CD4-positive, alpha-beta T cell treated with Interleukin-17A for 4 hours (primary cell): ENCODE measurements around the gene TRPV2.

ENCODE experiments used
- DNase-seq: peaks from one replicate; pipeline ENCODE4 v3.0.0-alpha.2; 2020; ENCODE audit warnings: mixed read lengths

Gene TRPV2

GRCh38 chr17:16407911-16408588 is 7.3 kb upstream of the TRPV2 start:
- no peak for DNase-seq

GRCh38 chr17:16417399-16417798 is 2.0 kb downstream of the TRPV2 start:
- DNase-seq: no peak

DNA sequence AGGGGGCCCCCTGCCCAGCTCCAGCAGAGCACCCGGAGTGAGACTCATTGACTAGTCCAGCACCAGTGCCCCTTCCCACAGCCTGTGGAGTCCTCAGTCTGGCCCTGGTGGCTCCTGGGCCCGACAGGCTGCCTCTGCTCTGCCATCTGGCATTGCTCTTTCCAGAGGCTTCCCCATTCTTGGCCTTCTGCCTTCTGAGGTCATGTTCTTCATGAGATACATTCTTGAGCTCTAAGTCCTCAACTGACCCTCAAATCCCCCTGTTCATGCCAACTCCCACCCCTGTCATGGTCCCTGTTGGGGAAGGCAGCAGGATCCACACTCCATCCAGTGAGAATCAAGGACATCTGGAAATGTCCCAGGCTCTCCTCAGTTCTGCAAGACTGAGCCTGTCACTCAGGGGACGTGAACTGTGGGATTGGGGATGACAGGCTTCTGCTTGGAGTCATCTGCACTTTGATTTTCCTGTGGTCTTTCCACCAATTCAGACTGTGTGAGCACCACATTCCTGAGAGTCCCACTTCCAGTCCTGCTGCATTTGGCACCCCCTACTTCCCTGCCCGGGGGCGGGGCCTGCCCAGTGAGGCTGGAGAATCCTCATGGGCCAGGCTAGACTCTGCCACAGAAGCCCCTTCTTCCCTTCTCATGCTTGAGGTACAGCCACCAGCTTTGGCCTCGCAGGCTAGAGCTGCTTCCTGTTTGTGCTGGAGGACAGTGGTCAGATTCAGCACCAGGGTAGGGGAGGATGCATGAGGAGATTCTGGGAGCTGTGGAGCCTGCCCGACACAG is 2.7 kb downstream of the TRPV2 start:
- no peak for DNase-seq

DNA sequence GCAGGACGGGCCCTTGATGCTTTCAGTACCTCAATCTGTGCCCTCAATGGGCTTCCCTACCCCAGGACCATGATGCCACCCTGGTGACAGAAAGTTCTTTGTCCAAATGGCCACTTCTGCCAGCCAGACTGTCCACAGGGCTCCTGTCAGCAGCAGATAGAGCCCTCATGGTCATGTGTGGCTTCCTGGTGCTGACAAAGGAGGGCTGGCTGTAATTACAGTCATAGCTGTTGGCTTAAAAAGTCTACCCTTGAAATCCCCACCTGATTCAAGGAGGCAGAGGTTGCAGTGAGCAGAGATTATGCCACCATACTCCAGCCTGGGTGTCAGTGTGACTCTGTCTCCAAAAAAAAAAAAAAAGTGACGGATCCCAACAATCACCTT is 3.3 kb downstream of the TRPV2 start:
- no peak for DNase-seq

GRCh38 chr17:16419074-16419928 is 3.9 kb downstream of the TRPV2 start:
- peak; percentile 69 for DNase-seq

DNA sequence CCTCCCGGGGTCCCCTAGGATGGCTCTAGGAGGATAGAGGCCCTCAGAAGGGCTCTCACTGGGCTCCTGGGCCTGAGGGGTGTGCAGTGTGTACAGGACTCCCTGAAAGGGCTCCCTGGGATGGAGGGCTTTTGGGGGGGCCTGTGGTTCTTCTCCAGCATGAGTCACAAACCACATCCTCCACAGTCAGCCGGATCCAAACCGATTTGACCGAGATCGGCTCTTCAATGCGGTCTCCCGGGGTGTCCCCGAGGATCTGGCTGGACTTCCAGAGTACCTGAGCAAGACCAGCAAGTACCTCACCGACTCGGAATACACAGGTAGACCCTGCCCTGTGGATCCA is 4.5 kb downstream of the TRPV2 start:
- DNase-seq: peak; percentile 65

- DNase-seq: no peak
Observed at GRCh38 chr17:16422416-16422815, 7.0 kb downstream of the TRPV2 start.

DNA sequence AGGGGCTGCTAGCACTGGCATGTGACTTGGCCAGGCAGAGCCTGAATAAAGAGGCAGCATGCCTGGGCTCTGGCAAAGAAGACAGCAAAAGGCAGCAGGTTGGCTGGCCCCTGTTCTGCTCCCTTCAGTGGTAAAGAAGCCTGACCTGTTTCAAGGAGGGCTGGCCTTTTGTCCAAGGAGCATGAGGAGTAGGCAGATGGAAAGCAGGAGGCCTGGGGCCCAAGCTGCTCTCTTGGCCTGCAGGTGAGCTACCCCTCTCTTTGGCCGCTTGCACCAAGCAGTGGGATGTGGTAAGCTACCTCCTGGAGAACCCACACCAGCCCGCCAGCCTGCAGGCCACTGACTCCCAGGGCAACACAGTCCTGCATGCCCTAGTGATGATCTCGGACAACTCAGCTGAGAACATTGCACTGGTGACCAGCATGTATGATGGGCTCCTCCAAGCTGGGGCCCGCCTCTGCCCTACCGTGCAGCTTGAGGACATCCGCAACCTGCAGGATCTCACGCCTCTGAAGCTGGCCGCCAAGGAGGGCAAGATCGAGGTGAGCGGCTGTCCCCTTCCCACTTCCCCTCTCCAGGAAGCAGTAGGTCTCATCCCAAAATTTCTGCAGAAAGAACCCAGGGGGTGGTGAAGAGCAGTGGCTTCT is 8.0 kb downstream of the TRPV2 start:
- no peak for DNase-seq

DNA sequence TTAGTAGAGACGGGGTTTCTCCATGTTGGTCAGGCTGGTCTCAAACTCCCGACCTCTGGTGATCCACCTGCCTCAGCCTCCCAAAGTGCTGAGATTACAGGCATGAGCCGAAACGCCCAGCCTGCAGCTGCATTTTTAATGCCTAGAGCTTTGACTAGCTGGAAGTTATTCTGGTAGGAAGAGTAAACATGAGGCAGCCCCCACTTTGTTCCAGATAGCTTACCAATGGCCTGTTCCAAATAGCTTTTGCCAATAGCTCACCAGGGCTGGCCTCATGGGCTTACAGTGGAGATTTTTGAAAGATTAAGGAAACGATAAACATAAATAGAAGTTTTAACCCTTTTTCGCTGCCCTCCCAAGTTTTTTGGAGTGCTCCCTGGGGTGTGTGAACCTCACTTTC is 9.8 kb downstream of the TRPV2 start:
- DNase-seq: no peak

- no peak for DNase-seq
Observed at GRCh38 chr17:16425698-16426659, 10.6 kb downstream of the TRPV2 start.

DNA sequence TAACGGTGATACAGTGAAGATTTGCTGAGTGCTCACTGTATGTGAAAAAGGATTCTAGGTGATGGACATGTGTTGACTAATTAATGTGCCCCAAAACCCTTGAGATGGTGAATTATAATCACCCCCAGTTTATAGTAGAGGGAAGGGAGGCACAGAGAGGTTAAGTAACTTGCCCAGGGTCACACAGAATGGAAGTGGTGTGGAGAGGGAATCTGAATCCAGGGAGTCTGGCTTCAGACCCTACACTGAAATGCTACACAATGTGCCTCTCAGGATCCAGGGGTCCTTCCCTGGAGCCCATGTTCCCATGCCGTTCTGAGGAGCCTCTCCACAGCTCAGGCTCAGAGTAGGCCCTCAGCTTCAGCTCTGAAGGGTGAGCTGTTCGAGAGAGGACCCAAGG is 11.6 kb downstream of the TRPV2 start:
- DNase-seq: no peak

DNA sequence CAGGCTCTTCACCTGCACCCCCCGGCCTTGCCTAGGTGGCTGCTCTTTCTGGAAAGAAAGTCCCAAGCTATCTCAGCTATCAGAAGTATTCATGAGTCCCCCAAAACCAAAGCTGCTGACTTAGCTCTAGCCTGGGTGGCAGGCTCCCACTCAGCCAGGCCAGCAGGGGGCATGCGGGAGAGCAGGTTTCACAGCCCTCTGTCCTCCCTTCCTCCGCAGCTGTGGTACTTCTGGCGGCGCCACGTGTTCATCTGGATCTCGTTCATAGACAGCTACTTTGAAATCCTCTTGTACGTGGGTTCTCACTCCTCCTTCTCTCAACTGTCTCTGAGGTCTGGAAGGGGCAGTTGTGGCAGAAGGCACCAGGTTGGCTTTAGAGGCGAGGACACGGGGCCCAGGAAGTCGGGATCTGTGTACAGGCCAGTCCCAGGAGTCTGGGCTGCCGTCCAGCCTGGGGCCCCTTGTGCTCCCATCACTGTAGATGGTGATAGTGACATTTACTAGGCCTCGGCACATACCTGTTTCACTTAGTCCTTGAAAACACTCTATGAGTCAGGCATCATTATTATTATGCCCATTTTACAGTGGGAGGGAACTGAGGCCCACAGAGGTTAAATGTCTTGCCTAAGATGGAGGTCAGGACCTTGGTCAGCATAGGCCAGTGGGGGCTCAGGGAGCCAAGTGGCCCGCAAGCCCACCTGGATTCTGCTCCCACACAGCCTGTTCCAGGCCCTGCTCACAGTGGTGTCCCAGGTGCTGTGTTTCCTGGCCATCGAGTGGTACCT is 12.9 kb downstream of the TRPV2 start:
- peak; percentile 53 for DNase-seq

- no peak for DNase-seq
Observed at GRCh38 chr17:16429083-16429482, 13.7 kb downstream of the TRPV2 start.

DNA sequence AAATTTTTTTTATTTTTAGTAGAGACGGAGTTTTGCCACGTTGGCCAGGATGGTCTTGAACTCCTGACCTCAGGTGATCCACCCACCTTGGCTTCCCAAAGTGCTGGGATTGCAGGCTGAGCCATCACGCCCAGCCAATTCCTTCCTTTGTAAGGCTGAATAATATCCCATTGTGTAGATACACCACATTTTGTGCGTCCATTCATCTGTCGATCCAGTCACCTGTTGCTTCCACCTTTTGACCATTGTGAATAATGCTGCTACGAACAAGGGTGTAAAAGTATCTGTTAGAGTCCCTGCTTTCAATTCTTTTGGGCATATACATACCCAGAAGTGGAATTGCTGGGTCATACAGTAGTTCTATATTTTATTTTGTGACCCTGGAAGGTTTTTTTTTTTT is 15.3 kb downstream of the TRPV2 start:
- DNase-seq: no peak

- no peak for DNase-seq
Observed at GRCh38 chr17:16432017-16432416, 16.6 kb downstream of the TRPV2 start.

DNA sequence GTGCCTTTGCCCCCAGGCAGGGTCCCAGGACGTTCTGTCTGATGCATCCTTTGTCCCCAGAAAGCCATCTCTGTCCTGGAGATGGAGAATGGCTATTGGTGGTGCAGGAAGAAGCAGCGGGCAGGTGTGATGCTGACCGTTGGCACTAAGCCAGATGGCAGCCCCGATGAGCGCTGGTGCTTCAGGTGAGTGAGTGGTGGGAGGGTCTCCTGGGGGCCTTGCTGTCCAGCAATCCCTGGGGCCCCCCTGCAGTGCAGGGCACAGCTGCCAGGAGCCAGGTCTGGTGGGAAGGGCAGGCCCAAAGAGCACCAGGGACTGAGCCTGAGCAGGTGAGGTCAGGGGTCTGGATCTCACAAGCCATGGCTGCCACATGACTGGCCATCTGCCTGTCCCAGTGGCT is 18.1 kb downstream of the TRPV2 start:
- no peak for DNase-seq

DNA sequence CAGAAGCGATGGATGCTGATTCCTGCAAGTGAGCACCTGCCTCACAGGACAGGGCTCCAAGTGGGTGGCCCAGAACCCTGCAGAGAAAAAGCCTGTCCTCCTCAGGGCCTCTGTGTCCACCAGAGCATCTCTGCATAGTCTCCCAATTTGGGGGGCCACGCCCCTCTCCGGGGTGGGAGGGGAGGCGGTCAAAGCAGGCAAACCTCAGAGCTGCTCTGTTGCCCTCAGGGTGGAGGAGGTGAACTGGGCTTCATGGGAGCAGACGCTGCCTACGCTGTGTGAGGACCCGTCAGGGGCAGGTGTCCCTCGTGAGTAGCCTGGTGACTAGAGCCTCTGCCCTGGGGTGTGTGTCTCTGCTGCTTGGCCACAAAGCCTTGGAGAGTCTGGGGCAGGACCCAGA is 19.3 kb downstream of the TRPV2 start:
- no peak for DNase-seq

GRCh38 chr17:16435925-16436886 is 20.8 kb downstream of the TRPV2 start:
- DNase-seq: no peak

DNA sequence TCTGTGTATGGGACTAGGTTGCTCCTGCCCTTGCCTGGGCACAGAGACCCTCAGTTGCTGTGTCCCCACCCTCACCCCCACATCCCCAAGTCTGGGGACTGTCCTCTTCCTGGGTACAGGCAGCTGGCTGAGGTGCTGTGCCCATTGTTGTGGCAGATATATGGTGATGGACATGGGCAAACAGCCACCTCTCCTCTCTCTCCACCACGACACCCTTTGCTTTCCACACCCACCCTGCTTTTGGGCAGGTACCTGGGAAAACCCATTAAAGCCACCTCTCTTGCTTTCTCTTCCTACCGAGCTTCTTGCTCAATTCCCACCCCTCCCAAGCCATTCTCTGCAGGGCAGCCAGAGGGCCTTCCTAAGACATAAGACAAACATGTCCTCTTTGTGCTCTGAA is 21.7 kb downstream of the TRPV2 start:
- no peak for DNase-seq

- DNase-seq: no peak
Observed at GRCh38 chr17:16438173-16438556, 22.8 kb downstream of the TRPV2 start.
